ENCODE measurements around the gene EMX2.
"Not testable (repeated sequence)": the region's sequence is repeated elsewhere in the genome, so short reads cannot be mapped to it uniquely, and the experiment has no call there.

The EMX2 gene

GRCh38 chr10:117542706-117543224, at the start of gene EMX2:
Gene EMX2, plus strand, starts transcription at chr10:117542746. Its CDS starts 522 bp downstream, at chr10:117543268.
- no peak for DNase-seq (ENCODE audit: low spot score)

GRCh38 chr10:117496031-117496430, 46.5 kb upstream of the EMX2 start:
- no peak for DNase-seq (ENCODE audit: low spot score)

- DNase-seq (ENCODE audit: low spot score) = peak; percentile 90
These were observed 45.9 kb upstream of the EMX2 start for GRCh38 chr10:117496616-117497028.

- DNase-seq (ENCODE audit: low spot score) = no peak
These were observed 44.8 kb upstream of the EMX2 start for GRCh38 chr10:117497736-117498135.

- DNase-seq (ENCODE audit: low spot score) = no peak
These were observed 43.1 kb upstream of the EMX2 start for GRCh38 chr10:117499248-117500105.

- DNase-seq (ENCODE audit: low spot score) = no peak
These were observed 42.1 kb upstream of the EMX2 start for GRCh38 chr10:117500456-117500855.

- DNase-seq (ENCODE audit: low spot score) = no peak
These were observed 41.0 kb upstream of the EMX2 start for GRCh38 chr10:117501460-117502035.

- no peak for DNase-seq (ENCODE audit: low spot score)
These were observed 39.9 kb upstream of the EMX2 start for GRCh38 chr10:117502421-117503243.

GRCh38 chr10:117503244-117504205, 39.0 kb upstream of the EMX2 start:
- DNase-seq (ENCODE audit: low spot score) = peak; percentile 51

- no peak for DNase-seq (ENCODE audit: low spot score)
These were observed 38.0 kb upstream of the EMX2 start for GRCh38 chr10:117504562-117504961.

GRCh38 chr10:117507081-117507480, 35.5 kb upstream of the EMX2 start:
- not testable (repeated sequence) for DNase-seq (ENCODE audit: low spot score)

- no peak for DNase-seq (ENCODE audit: low spot score)
These were observed 33.0 kb upstream of the EMX2 start for GRCh38 chr10:117509573-117509972.

GRCh38 chr10:117511601-117512390, 30.8 kb upstream of the EMX2 start:
- DNase-seq (ENCODE audit: low spot score) = no peak

- no peak for DNase-seq (ENCODE audit: low spot score)
These were observed 27.6 kb upstream of the EMX2 start for GRCh38 chr10:117514971-117515370.

- DNase-seq (ENCODE audit: low spot score) = no peak
These were observed 25.9 kb upstream of the EMX2 start for GRCh38 chr10:117516681-117517080.

GRCh38 chr10:117518246-117518645, 24.3 kb upstream of the EMX2 start:
- DNase-seq (ENCODE audit: low spot score) = no peak

GRCh38 chr10:117519286-117519685, 23.3 kb upstream of the EMX2 start:
- DNase-seq (ENCODE audit: low spot score) = no peak

- DNase-seq (ENCODE audit: low spot score) = no peak
These were observed 22.7 kb upstream of the EMX2 start for GRCh38 chr10:117519879-117520278.

GRCh38 chr10:117530791-117531190, 11.8 kb upstream of the EMX2 start:
- DNase-seq (ENCODE audit: low spot score) = no peak

- no peak for DNase-seq (ENCODE audit: low spot score)
These were observed 11.1 kb upstream of the EMX2 start for GRCh38 chr10:117531371-117532002.
